Lung (tissue), 12 donors: Measurements from ENCODE around the gene ARHGAP42. TPM values are rescaled to one million over a fixed set of nuclear protein-coding genes. Genes with fewer than 3 reads are reported as not detected.

Source experiments
- ATAC-seq: fragments of 200-7000 bp; cut with Tn5 transposase; one replicate; pipeline ENCODE4 v1.9.1; 2020; ENCODE audit warnings: moderate number of reproducible peaks; ENCODE audit not compliant: insufficient read depth, low FRiP score
- DNase-seq, 3 donors: peaks; one replicate each; pipeline ENCODE4 v3.0.0-alpha.2; 2013 to 2017
- H3K27ac ChIP-seq, 2 donors: one replicate each; pipeline ENCODE4 v1.5.1; 2013; ENCODE audit warnings: mild to moderate bottlenecking in 2 of 2, moderate library complexity in 2 of 2, control low read depth in 1 of 2, inconsistent platforms in 1 of 2, low read depth in 1 of 2, low read length in 1 of 2
- H3K27me3 ChIP-seq, 3 donors: one replicate each; pipeline ENCODE4 v1.5.1; 2013; ENCODE audit warnings: low read length in 2 of 3; ENCODE audit not compliant: control insufficient read depth in 3 of 3, insufficient read depth in 3 of 3
- H3K36me3 ChIP-seq, 4 donors: one replicate each; pipeline ENCODE4 v1.5.1; 2013; ENCODE audit warnings: low read length in 4 of 4, mild to moderate bottlenecking in 1 of 4, moderate library complexity in 1 of 4; ENCODE audit not compliant: control insufficient read depth in 4 of 4, insufficient read depth in 4 of 4
- H3K4me1 ChIP-seq, 5 donors: one replicate each; pipeline ENCODE4 v1.5.1; 2013; ENCODE audit warnings: low read length in 5 of 5, mild to moderate bottlenecking in 2 of 5, moderate library complexity in 1 of 5; ENCODE audit not compliant: control insufficient read depth in 5 of 5, insufficient read depth in 5 of 5
- H3K4me3 ChIP-seq: one replicate; pipeline ENCODE4 v1.5.1; 2013; ENCODE audit warnings: mild to moderate bottlenecking, control low read depth, moderate library complexity
- H3K9ac ChIP-seq, 2 donors: one replicate each; pipeline ENCODE4 v1.5.1; 2013; ENCODE audit warnings: low read length in 2 of 2, control low read depth in 1 of 2; ENCODE audit not compliant: insufficient read depth in 1 of 2
- H3K9me3 ChIP-seq, 4 donors: one replicate each; pipeline ENCODE4 v1.5.1; 2013; ENCODE audit warnings: low read length in 3 of 4, mild to moderate bottlenecking in 1 of 4, moderate library complexity in 1 of 4; ENCODE audit not compliant: control insufficient read depth in 4 of 4, insufficient read depth in 3 of 4
- CTCF ChIP-seq: IDR thresholded peaks from 2 replicates; pipeline ENCODE4 v1.5.1; 2012; ENCODE audit warnings: mild to moderate bottlenecking; ENCODE audit errors: control extremely low read depth, extremely low read depth
- WGBS, 2 donors: extraction: QIAGEN DNeasy Blood & Tissue Kit; methylation state at CpG; one replicate each; pipeline ENCODE4 v1.1.7; 2013; 5-methylcytosine and 5-hydroxymethylcytosine counted together
- polyA plus RNA-seq, 2 donors: library from polyadenylated mRNA; stranded (reverse); fragments of 200-250 nt; gene quantifications; one replicate each; pipeline ENCODE4 v1.2.1, GENCODE V29; 2013
- total RNA-seq, 2 donors: library from RNA; depleted of rRNA in 1 of 2; stranded (reverse); fragments of >200 nt in 1 of 2; gene quantifications; one replicate each; pipeline ENCODE4 v1.2.1, GENCODE V29; 2014 to 2021
- donor health status: control.
- donor health status: control.
- donor health status: Bipolar disorder and iron deficiency.
- donor health status: healthy.
- donor health status: DM: yes; HTN: yes; CAD: no.

Gene ARHGAP42
- total and polyA plus RNA-seq, 4 donors = 4.1 to 58.6 (median 10.3) TPM

GRCh38 chr11:100902454-100903141 is 215.5 kb downstream of the ARHGAP42 start:
- TF ChIP-seq CTCF = no peak
- Histone ChIP-seq H3K27me3 (no peaks in the 10 kb centered on the region), H3K9ac (no peak overlapping the region), H3K27ac (no peak overlapping the region), H3K4me3 (no peak overlapping the region), H3K4me1 (peaks cover 0 to 2% (median 0%) of the 10 kb centered on the region in 5 donors), H3K36me3 (peaks cover 0 to 2% (median 0%) of the 10 kb centered on the region in 4 donors), H3K9me3 (peaks cover 0 to 3% (median 0%) of the 10 kb centered on the region in 4 donors)
- 68 to 71% methylated on average over 7 of the region's 7 CpGs for WGBS, 2 donors
- ATAC-seq (no peak), DNase-seq (no peak)

GRCh38 chr11:100903284-100903683 is 216.2 kb downstream of the ARHGAP42 start:
- 69 to 81% methylated on average over 1 of the region's 1 CpG for WGBS, 2 donors
- H3K27ac ChIP-seq = no peak overlapping the region
- H3K4me3 ChIP-seq = no peak overlapping the region
- peaks cover 0 to 3% (median 0%) of the 10 kb centered on the region in 4 donors for H3K9me3 ChIP-seq
- H3K36me3 ChIP-seq = peaks cover 0 to 2% (median 0%) of the 10 kb centered on the region in 4 donors
- H3K9ac ChIP-seq = no peak overlapping the region
- ATAC-seq = no peak
- H3K27me3 ChIP-seq = no peaks in the 10 kb centered on the region
- no peak for TF ChIP-seq CTCF
- DNase-seq = no peak
- peaks cover 0 to 2% (median 0%) of the 10 kb centered on the region in 5 donors for H3K4me1 ChIP-seq

DNA sequence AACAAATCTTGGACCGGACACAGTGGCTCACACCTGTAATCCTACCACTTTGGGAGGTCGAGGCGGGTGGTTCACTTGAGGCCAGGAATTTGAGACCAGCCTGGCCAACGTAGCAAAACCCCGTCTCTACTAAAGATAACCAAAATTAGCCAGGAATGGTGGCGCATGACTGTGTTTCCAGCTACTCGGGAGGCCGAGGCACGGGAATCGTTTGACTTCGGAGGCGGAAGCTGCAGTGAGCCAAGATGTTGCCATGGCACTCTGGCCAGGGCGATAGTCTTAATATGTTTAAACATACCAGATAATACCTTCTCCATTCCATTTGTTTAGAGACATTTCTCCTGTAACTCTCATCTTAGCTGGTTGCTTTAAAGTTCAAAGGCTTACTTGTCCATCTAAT is 218.6 kb downstream of the ARHGAP42 start:
- no peak for ATAC-seq
- no peak overlapping the region for H3K27ac ChIP-seq
- 89 to 93% methylated on average over 13 of the region's 13 CpGs for WGBS, 2 donors

More for the DNA sequence above, 218.6 kb downstream of the ARHGAP42 start:
- Histone ChIP-seq H3K9me3 (peaks cover 0 to 3% (median 0%) of the 10 kb centered on the region in 4 donors), H3K4me3 (no peak overlapping the region), H3K9ac (no peak overlapping the region), H3K4me1 (peaks cover 0 to 4% (median 0%) of the 10 kb centered on the region in 5 donors), H3K27me3 (no peaks in the 10 kb centered on the region), H3K36me3 (peaks cover 0 to 2% (median 0%) of the 10 kb centered on the region in 4 donors)
- no peak for TF ChIP-seq CTCF
- no peak for DNase-seq
